OCI-LY1 (cell line): ENCODE data around the gene WDFY2.

Experiments used
- H2AFZ ChIP-seq: fragments of 200-600 bp; sonication (generic), shearing (Covaris generic); 2 replicates; pipeline ENCODE4 v1.6.0; 2014; ENCODE audit warnings: antibody characterized with exemption, mild to moderate bottlenecking, low read length
- H3F3A ChIP-seq: fragments of 200-600 bp; sonication (generic), shearing (Covaris generic); 2 replicates; pipeline ENCODE4 v1.6.0; 2014; ENCODE audit warnings: mild to moderate bottlenecking, antibody characterized with exemption, low read length, moderate library complexity; ENCODE audit not compliant: insufficient read depth
- H3K27ac ChIP-seq: fragments of 200-600 bp; sonication (generic); 2 replicates; pipeline ENCODE4 v1.5.1; 2014; ENCODE audit warnings: low read length, mixed run types, mild to moderate bottlenecking, low read depth; ENCODE audit not compliant: poor library complexity, severe bottlenecking
- H3K27me3 ChIP-seq: fragments of 200-600 bp; sonication (generic); 2 replicates; pipeline ENCODE4 v1.6.0; 2014; ENCODE audit warnings: antibody characterized with exemption, mild to moderate bottlenecking, low read length, moderate library complexity; ENCODE audit not compliant: insufficient read depth
- H3K36me3 ChIP-seq: fragments of 200-600 bp; sonication (generic); 2 replicates; pipeline ENCODE4 v1.6.1; 2014; ENCODE audit warnings: mild to moderate bottlenecking, antibody characterized with exemption, low read length, moderate library complexity, mixed read lengths; ENCODE audit not compliant: insufficient read depth
- H3K4me1 ChIP-seq: fragments of 200-600 bp; sonication (generic); 2 replicates; pipeline ENCODE4 v1.5.1; 2014; ENCODE audit warnings: mild to moderate bottlenecking, low read length, moderate library complexity; ENCODE audit not compliant: insufficient read depth, severe bottlenecking
- H3K4me2 ChIP-seq: fragments of 200-600 bp; sonication (generic), shearing (Covaris generic); 2 replicates; pipeline ENCODE4 v1.6.1; 2014; ENCODE audit warnings: low read length
- H3K4me3 ChIP-seq: fragments of 200-600 bp; sonication (generic); 2 replicates; pipeline ENCODE4 v1.5.1; 2014; ENCODE audit warnings: low read length, low read depth, mild to moderate bottlenecking, mixed read lengths; ENCODE audit not compliant: poor library complexity, severe bottlenecking
- H3K79me2 ChIP-seq: fragments of 200-600 bp; shearing (Covaris generic); 2 replicates; pipeline ENCODE4 v1.6.1; 2016; ENCODE audit warnings: mixed run types, low read length, mixed read lengths; ENCODE audit not compliant: insufficient read depth
- H3K9ac ChIP-seq: fragments of 200-600 bp; sonication (generic), shearing (Covaris generic); 2 replicates; pipeline ENCODE4 v1.6.1; 2014; ENCODE audit warnings: mild to moderate bottlenecking, low read length, mixed read lengths
- H3K9me2 ChIP-seq: fragments of 200-600 bp; sonication (generic), shearing (Covaris generic); 2 replicates; pipeline ENCODE4 v1.6.1; 2014; ENCODE audit warnings: low read depth, mild to moderate bottlenecking, low read length, mixed read lengths
- H3K9me3 ChIP-seq: fragments of 200-600 bp; shearing (Covaris generic); 2 replicates; pipeline ENCODE4 v1.6.1; 2014; ENCODE audit warnings: low read length, mixed read lengths
- H4K20me1 ChIP-seq: fragments of 200-600 bp; sonication (generic), shearing (Covaris generic); 2 replicates; pipeline ENCODE4 v1.6.0; 2016; ENCODE audit warnings: mild to moderate bottlenecking, low read length; ENCODE audit not compliant: insufficient read depth
- EZH2 ChIP-seq: fragments of 200-600 bp; sonication (generic), shearing (Covaris generic); IDR thresholded peaks from 2 replicates; pipeline ENCODE4 v1.8.0; 2017; ENCODE audit warnings: borderline replicate concordance, mixed run types, mild to moderate bottlenecking, antibody characterized with exemption, low read length, moderate library complexity, mixed read lengths
- TF ChIP-seq, protein P1 (sequence below): fragments of 200-600 bp; sonication (generic), shearing (Covaris generic); IDR thresholded peaks from 2 replicates; pipeline ENCODE4 v1.5.1; 2017; ENCODE audit warnings: mild to moderate bottlenecking, antibody characterized with exemption, low read length, moderate library complexity, mixed read lengths

The WDFY2 gene

DNA sequence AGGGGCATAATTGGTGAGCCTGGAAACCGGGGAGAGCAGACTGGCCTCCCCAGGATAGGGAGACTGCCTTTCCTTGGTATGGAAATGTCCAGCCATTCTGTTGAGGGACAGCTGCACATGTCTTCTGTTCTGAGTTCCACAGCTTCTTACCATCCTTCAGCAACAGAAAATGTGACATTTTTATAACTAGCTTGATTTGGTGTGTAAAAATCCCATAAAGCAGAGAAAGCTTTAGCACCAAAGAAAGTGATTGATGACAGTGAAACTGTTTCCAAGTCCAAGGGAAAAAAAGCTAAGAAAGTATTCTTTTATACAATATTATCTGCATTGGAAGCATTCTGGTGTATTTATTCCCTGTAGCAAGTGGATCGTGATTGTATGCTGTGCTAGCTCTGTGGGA, 157.8 kb downstream of the WDFY2 start:
- no peak overlapping the region for H3K27ac ChIP-seq
- H3K9me2 ChIP-seq, result no peaks in the 10 kb centered on the region
- H3F3A ChIP-seq, result no peaks in the 10 kb centered on the region
- H3K4me2 ChIP-seq, result no peak overlapping the region
- no peaks in the 10 kb centered on the region for H3K36me3 ChIP-seq
- no peaks in the 10 kb centered on the region for H4K20me1 ChIP-seq
- H3K79me2 ChIP-seq, result no peaks in the 10 kb centered on the region
- H3K4me3 ChIP-seq, result no peak overlapping the region
- H3K9ac ChIP-seq, result no peak overlapping the region
- no peaks in the 10 kb centered on the region for H3K4me1 ChIP-seq
- no peaks in the 10 kb centered on the region for H3K27me3 ChIP-seq
- no peak overlapping the region for H2AFZ ChIP-seq
- no peaks in the 10 kb centered on the region for H3K9me3 ChIP-seq
- no peak for TF ChIP-seq EZH2
- TF ChIP-seq, protein P1, sequence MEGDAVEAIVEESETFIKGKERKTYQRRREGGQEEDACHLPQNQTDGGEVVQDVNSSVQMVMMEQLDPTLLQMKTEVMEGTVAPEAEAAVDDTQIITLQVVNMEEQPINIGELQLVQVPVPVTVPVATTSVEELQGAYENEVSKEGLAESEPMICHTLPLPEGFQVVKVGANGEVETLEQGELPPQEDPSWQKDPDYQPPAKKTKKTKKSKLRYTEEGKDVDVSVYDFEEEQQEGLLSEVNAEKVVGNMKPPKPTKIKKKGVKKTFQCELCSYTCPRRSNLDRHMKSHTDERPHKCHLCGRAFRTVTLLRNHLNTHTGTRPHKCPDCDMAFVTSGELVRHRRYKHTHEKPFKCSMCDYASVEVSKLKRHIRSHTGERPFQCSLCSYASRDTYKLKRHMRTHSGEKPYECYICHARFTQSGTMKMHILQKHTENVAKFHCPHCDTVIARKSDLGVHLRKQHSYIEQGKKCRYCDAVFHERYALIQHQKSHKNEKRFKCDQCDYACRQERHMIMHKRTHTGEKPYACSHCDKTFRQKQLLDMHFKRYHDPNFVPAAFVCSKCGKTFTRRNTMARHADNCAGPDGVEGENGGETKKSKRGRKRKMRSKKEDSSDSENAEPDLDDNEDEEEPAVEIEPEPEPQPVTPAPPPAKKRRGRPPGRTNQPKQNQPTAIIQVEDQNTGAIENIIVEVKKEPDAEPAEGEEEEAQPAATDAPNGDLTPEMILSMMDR, result no peak

DNA sequence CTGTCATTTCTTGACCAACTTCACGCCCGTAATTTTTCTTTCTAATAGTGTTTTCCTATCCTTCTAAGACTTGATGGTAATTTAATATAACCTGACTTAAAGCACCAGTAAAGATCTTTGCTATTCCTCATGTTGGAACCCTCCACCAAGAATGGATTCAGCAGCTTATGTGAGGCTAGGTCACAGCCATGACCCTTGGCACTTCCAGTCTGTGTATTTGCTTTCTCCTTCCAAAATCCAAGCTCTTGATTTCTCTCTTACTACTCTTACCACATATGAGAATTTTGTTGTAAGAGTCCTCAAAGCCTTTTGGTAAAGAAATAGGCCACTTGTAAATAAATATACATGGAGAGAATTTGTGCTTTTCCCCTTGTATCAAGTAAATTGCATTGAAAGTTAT, 158.3 kb downstream of the WDFY2 start:
- Histone ChIP-seq H2AFZ (no peak overlapping the region), H4K20me1 (no peaks in the 10 kb centered on the region), H3K27me3 (no peaks in the 10 kb centered on the region), H3K4me2 (no peak overlapping the region), H3F3A (no peaks in the 10 kb centered on the region), H3K27ac (no peak overlapping the region), H3K9me3 (no peaks in the 10 kb centered on the region; the same call in 1 of the 2 replicates), H3K9me2 (no peaks in the 10 kb centered on the region), H3K9ac (no peak overlapping the region), H3K79me2 (no peaks in the 10 kb centered on the region), H3K4me3 (no peak overlapping the region), H3K4me1 (no peaks in the 10 kb centered on the region), H3K36me3 (no peaks in the 10 kb centered on the region)
- TF ChIP-seq, protein P1, result no peak
- TF ChIP-seq EZH2, result no peak

DNA sequence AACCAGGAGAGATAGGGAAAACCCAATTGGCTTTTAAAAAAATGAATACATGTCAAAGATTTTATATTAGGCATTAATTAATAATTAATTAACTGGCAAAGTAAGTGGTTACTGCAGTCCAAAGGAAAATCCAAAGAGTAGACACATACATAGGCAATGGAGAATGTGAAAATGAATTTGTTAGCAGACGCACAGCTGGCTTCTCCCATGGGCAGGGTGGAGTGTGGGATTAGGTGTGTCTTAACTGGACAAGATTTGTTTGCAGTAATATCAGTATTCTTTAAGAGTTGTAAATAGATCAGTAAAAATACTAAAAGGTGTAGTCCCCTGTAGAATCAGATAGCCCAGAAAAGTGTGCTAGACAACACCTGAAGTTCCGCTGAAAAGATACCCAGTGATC, 161.0 kb downstream of the WDFY2 start:
- no peaks in the 10 kb centered on the region for H3K9me2 ChIP-seq
- H3K36me3 ChIP-seq, result peaks cover 4% of the 10 kb centered on the region; the same call in 1 of the 2 replicates
- H3K27me3 ChIP-seq, result no peaks in the 10 kb centered on the region
- H2AFZ ChIP-seq, result no peak overlapping the region
- no peak overlapping the region for H3K27ac ChIP-seq
- H3K4me1 ChIP-seq, result no peaks in the 10 kb centered on the region
- no peaks in the 10 kb centered on the region for H3F3A ChIP-seq
- H3K4me3 ChIP-seq, result no peak overlapping the region
- no peak overlapping the region for H3K9ac ChIP-seq
- no peaks in the 10 kb centered on the region for H4K20me1 ChIP-seq
- H3K4me2 ChIP-seq, result no peak overlapping the region
- H3K9me3 ChIP-seq, result peaks cover 4% of the 10 kb centered on the region; the same call in 1 of the 2 replicates
- no peaks in the 10 kb centered on the region for H3K79me2 ChIP-seq
- no peak for TF ChIP-seq EZH2
- TF ChIP-seq, protein P1, result no peak
